Myocyte (in vitro differentiated cells): ENCODE results near the gene CHST4. TPM values are rescaled to one million over a fixed set of nuclear protein-coding genes. Genes with fewer than 3 reads are reported as not detected.
"Not testable (repeated sequence)": the region's sequence is repeated elsewhere in the genome, so short reads cannot be mapped to it uniquely, and the experiment has no call there.

Experiments
- DNase-seq: peaks from one replicate; pipeline ENCODE4 v3.0.0-alpha.2; 2012; ENCODE audit warnings: low read depth
- total RNA-seq: library from RNA; depleted of rRNA; stranded (reverse); fragments of >200 nt; gene quantifications from 2 replicates; pipeline ENCODE4 v1.2.3, GENCODE V29; 2014

CHST4 gene
- total RNA-seq, 1 donor from 2014 or later: not detected

GRCh38 chr16:71524566-71525553 lies 1.4 kb upstream of the CHST4 start:
- peak; percentile 35 for DNase-seq

- DNase-seq: no peak
Measured at GRCh38 chr16:71528257-71528656, 2.0 kb downstream of the CHST4 start.

- DNase-seq: peak; percentile 9
Measured at GRCh38 chr16:71528863-71529262, 2.6 kb downstream of the CHST4 start.

- DNase-seq: no peak
Measured at GRCh38 chr16:71532366-71532765, 6.1 kb downstream of the CHST4 start.

GRCh38 chr16:71536752-71537499 lies 10.7 kb downstream of the CHST4 start:
- DNase-seq: no peak

GRCh38 chr16:71537643-71538042 lies 11.4 kb downstream of the CHST4 start:
- DNase-seq: peak; percentile 45

GRCh38 chr16:71542377-71542776 lies 16.2 kb downstream of the CHST4 start:
- peak; percentile 17 for DNase-seq

GRCh38 chr16:71547168-71547567 lies 20.9 kb downstream of the CHST4 start:
- DNase-seq: no peak

- peak; percentile 19 for DNase-seq
Measured at GRCh38 chr16:71552698-71553503, 26.7 kb downstream of the CHST4 start.

GRCh38 chr16:71555230-71555891 lies 29.1 kb downstream of the CHST4 start:
- peak; percentile 61 for DNase-seq

- no peak for DNase-seq
Measured at GRCh38 chr16:71557299-71557698, 31.1 kb downstream of the CHST4 start.

GRCh38 chr16:71557954-71558582 lies 31.8 kb downstream of the CHST4 start:
- DNase-seq: no peak

- DNase-seq: no peak
Measured at GRCh38 chr16:71559855-71560254, 33.6 kb downstream of the CHST4 start.

- not testable (repeated sequence) for DNase-seq
Measured at GRCh38 chr16:71561886-71562285, 35.7 kb downstream of the CHST4 start.

- DNase-seq: no peak
Measured at GRCh38 chr16:71562552-71562951, 36.3 kb downstream of the CHST4 start.

GRCh38 chr16:71564335-71564967 lies 38.2 kb downstream of the CHST4 start:
- DNase-seq: no peak

GRCh38 chr16:71565812-71566700 lies 39.8 kb downstream of the CHST4 start:
- DNase-seq: no peak

- DNase-seq: no peak
Measured at GRCh38 chr16:71567931-71568330, 41.7 kb downstream of the CHST4 start.

- no peak for DNase-seq
Measured at GRCh38 chr16:71568551-71568950, 42.3 kb downstream of the CHST4 start.
